HG02938 (cell line): Measurements from ENCODE around the gene JAKMIP1.
"Not testable (repeated sequence)": the region's sequence is repeated elsewhere in the genome, so short reads cannot be mapped to it uniquely, and the experiment has no call there.

Experiments
- ATAC-seq: cut with Tn5 transposase; IDR thresholded peaks from one replicate; pipeline ENCODE4 v1.9.1; 2021; ENCODE audit warnings: mild to moderate bottlenecking, moderate library complexity; ENCODE audit not compliant: unreplicated experiment

The JAKMIP1 gene

DNA sequence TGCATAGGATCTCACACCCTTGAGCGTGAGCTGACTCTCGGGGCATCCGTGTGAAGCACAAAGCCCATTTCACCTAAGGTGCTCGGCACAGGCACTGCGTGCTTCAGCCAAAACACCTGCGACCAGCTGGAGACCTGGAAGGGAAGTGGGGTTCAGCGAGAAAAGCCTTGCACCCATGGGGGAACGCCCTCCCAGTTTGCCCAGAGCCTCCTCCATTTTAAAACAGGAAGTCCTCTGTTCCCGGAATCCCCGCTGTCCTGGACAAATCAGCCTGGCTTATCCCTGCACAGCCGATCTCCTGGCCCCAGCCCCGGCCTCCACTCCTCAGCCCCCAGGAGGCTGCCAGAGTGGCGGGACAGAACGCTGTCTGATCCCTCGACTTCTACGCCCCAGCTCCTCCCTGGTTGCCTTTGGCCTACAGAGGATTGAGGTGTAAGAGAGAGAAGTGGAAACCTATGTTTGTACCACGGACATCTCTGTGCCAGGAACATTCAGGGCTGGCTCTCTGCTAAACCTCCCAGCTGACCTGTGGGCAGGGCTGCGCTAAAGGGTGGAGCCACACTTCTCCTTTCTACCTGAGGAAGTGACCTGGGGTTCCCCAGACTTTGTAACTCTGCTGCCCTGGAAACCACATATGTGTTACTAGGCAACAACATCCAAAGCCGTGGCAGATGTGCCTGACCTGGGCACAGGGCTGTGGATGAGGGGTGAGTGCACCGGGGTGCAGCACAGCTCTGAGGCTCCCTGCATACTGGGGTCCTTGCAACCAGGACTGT, 178.3 kb downstream of the JAKMIP1 start:
- no peak for ATAC-seq

- no peak for ATAC-seq
Measured at GRCh38 chr4:6020613-6021012, 179.7 kb downstream of the JAKMIP1 start.

DNA sequence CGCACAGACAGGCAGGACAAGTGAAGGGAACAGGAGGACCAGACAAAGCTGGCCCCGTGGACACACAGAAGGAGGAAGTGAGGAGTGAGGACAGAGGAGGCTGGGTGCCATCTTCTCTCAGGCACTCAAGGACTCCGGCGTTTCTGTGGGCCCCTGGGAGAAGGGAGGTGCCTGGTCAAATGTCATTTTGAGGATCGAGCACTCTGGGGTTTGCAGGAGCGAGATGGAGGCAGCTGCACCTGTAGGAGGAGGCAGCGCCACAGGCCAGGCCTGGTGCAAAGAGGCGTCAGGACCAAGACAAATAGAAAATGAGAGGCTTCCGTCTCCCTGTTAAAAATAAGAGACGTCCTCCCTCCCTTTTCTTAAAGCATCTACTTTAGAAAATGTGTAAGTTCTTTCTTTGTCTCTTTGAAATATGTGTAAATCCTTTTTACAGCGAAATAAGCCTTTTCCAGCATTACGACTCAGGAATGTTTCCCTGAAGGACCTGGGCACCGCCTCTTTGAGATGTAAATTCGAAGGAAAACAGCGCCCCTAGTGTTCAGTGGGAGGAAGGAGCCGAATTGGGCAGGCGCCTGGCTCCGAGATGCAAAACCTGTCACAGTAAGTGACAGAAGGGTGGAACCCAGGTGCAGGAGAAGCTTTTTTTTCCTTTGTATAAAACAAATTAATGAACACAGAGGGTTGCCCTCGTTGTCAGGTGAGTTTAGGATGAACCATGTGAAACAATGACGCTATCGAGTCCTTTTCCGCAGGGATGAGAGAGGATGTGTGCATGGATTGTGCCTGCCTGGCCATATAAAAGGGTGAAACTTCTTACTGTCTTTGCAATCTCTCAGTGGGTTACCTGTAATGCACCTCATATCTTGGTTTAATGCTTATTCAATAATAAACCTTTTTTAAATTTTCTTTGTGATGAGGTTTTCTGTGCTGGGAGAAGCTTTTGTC, 180.8 kb downstream of the JAKMIP1 start:
- ATAC-seq, result no peak

DNA sequence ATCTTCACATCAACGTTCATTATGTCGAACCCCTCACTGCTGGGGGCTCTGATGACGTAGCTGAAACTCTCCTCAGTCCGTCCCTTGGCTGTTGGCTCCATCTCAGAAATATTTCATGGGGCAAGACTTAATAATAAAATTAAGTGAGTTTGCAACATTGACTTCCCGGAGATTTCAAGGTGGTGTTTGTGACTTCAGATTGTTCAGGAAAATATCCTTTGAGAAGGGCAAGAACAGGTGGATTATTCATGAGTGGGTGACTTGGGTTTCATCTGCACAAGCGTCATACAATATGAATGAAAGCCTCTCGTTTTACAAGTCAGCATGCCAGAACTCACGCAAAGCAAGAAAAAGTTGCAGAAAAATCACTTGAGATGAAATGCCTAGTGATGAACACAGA, 182.0 kb downstream of the JAKMIP1 start, which contains the start of gene C4orf50:
Gene C4orf50 (minus strand): TSS at position 101 of the 400 bp plus-strand sequence.
- no peak for ATAC-seq

DNA sequence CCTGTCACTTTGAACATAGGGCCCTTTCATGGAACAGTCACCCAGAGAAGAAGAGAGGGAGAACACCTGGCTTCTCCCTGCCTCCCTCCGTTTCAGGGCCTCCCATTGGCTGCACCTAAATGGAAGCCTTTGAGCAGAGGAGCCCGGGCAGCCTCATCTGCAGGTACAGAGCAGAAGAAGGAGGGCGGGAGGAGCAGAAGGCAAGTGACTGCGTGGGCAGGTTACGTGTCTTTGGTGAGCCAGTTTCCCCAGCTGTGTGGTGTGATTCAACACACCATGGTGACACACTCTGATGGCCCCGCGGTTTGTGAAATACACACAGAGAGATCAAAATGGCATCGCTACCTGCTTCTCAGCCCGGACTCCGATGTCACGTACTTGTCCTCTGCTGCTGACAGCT, 182.5 kb downstream of the JAKMIP1 start:
- no peak for ATAC-seq

GRCh38 chr4:6017030-6017429, 183.3 kb downstream of the JAKMIP1 start:
- no peak for ATAC-seq

- ATAC-seq, result no peak
Measured at GRCh38 chr4:6013564-6013963, 186.8 kb downstream of the JAKMIP1 start.

GRCh38 chr4:6012200-6012599, 188.1 kb downstream of the JAKMIP1 start:
- ATAC-seq, result no peak

GRCh38 chr4:6011686-6012085, 188.7 kb downstream of the JAKMIP1 start:
- no peak for ATAC-seq

GRCh38 chr4:6011271-6011671, 189.1 kb downstream of the JAKMIP1 start:
- no peak for ATAC-seq

GRCh38 chr4:6010789-6011188, 189.6 kb downstream of the JAKMIP1 start:
- ATAC-seq, result no peak

- no peak for ATAC-seq
Measured at GRCh38 chr4:6009452-6009851, 190.9 kb downstream of the JAKMIP1 start.

GRCh38 chr4:6008766-6009385, 191.5 kb downstream of the JAKMIP1 start:
- ATAC-seq, result no peak

GRCh38 chr4:6008092-6008551, 192.2 kb downstream of the JAKMIP1 start:
- ATAC-seq, result no peak

GRCh38 chr4:6005175-6005574, 195.2 kb downstream of the JAKMIP1 start:
- ATAC-seq, result no peak

- ATAC-seq, result not testable (repeated sequence)
Measured at GRCh38 chr4:6003485-6003884, 196.9 kb downstream of the JAKMIP1 start.

- no peak for ATAC-seq
Measured at GRCh38 chr4:6002926-6003325, 197.4 kb downstream of the JAKMIP1 start.

DNA sequence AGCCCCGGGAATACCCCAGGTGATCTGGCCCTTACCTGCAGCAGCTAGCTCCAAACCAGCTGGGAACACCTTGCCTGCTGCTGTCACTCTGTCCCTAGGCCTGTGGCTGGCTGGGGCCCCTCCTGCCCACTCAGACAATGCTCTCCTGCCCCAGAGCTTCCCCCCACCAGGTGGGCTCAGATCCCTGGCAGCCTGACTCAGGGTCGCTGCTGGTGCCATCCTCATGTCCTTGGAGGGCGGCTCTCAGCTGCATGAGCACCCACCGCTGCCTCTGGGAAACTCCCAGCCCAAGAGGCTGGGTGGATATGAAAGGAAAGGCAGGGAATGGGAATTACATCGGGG, 197.9 kb downstream of the JAKMIP1 start:
- no peak for ATAC-seq

- ATAC-seq, result no peak
Measured at GRCh38 chr4:6001680-6002491, 198.5 kb downstream of the JAKMIP1 start.

DNA sequence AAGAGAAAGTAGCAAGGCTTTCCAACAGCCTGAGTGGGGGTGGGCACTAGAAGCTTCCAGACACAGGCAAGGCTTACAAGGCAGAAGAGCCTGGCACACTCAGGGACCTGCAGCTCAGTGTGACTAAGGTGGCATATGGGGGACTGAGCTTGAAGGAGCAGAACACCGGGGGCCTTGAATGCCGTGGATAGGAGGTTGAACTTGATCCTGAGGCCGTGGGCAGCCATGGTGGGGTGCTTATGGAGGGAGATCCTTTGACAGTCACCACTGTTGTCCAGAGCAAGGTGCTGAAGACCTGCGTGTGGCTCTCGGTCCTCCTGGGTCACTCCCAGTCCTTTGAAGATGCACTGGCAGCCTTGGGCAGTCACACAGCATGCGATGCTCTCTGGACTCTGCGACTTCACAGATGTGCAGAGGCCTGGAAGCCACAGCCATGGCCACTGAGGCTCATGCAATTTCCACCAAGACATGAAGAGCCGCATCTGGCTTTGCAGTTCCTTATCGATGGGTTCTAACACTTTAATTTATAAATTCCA, 200.5 kb downstream of the JAKMIP1 start:
- no peak for ATAC-seq
